ENCODE data around the gene CPNE8.

CPNE8 gene

GRCh38 chr12:38911611-38912010, 6.2 kb upstream of the CPNE8 start:
- Mint-ChIP-seq H3K4me3 (no peak overlapping the region), H3K27ac (no peak overlapping the region), H3K9me3 (no peaks in the 10 kb centered on the region), H3K4me1 (ENCODE audit: low read depth in 2 of 2) (peaks cover 4 to 6% of the 10 kb centered on the region in 2 donors), H3K27me3 (peaks cover 5 to 9% of the 10 kb centered on the region in 2 donors), H3K36me3 (ENCODE audit: insufficient read depth) (no peaks in the 10 kb centered on the region)
- no peak for ATAC-seq (replicated peaks)
- no peak for DNase-seq

DNA sequence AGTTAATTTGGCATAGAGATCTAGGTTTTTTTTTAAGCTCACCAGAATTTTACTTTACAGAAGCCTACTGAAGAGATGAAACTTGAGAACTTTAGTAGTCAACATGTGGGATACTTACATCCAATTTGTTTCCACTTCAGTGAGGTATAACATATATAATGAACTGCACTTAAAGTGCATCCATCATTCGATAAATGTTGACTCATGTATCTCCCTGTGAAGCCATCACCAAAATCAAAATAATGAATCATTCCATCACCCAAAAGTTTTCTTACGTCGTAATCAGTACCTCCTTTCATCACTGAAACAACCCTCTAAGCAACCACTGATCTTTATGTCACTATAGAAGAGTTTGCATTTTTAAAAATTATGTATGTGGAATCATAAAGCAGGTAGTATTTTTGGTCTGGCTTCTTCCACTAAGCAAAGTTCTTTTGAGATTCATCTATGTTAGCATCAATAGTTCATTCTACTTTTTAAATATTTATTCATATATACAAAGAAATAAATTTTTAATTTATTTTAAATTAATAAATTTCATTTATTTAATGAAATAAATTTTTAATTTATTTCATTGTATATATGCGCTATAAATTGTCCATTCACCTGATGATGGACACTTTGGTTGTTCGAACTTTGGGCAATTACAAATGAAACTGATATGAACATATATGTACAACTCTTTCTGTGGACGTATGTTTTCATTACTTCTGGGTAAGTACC, 2.0 kb upstream of the CPNE8 start:
- Mint-ChIP-seq H3K36me3 (ENCODE audit: insufficient read depth) (peaks cover 5% of the 10 kb centered on the region), H3K27ac (no peak overlapping the region), H3K9me3 (no peaks in the 10 kb centered on the region), H3K4me1 (ENCODE audit: low read depth in 2 of 2) (peaks cover 8 to 23% of the 10 kb centered on the region in 2 donors), H3K27me3 (peaks cover 0 to 23% of the 10 kb centered on the region in 2 donors), H3K4me3 (peak overlapping the region; percentile 89 to 92)
- ATAC-seq (replicated peaks) (no peak), DNase-seq (no peak)

GRCh38 chr12:38906482-38907200, 1.2 kb upstream of the CPNE8 start:
- no peaks in the 10 kb centered on the region for H3K9me3 Mint-ChIP-seq
- H3K4me3 Mint-ChIP-seq: peak overlapping the region; percentile 89 to 92
- peaks cover 5% of the 10 kb centered on the region for H3K36me3 Mint-ChIP-seq (ENCODE audit: insufficient read depth)
- peak overlapping the region; percentile 69 to 82 for H3K27ac Mint-ChIP-seq
- ATAC-seq (replicated peaks) (peak; percentile 71), DNase-seq (peak; percentile 24 to 56 (median 45))
- H3K27me3 Mint-ChIP-seq: peaks cover 0 to 23% of the 10 kb centered on the region in 2 donors
- peaks cover 8 to 27% of the 10 kb centered on the region in 2 donors for H3K4me1 Mint-ChIP-seq (ENCODE audit: low read depth in 2 of 2)

- peak; percentile 64 for ATAC-seq (replicated peaks)
- peak overlapping the region; percentile 86 to 92 for H3K27ac Mint-ChIP-seq
- H3K9me3 Mint-ChIP-seq: no peaks in the 10 kb centered on the region
- H3K36me3 Mint-ChIP-seq (ENCODE audit: insufficient read depth): peaks cover 5% of the 10 kb centered on the region
- H3K4me1 Mint-ChIP-seq (ENCODE audit: low read depth in 2 of 2): peaks cover 8 to 34% of the 10 kb centered on the region in 2 donors
- peaks cover 0 to 23% of the 10 kb centered on the region in 2 donors for H3K27me3 Mint-ChIP-seq
- DNase-seq: peak; percentile 4 to 23 (median 23)
- peak overlapping the region; percentile 89 to 92 for H3K4me3 Mint-ChIP-seq
Measured at GRCh38 chr12:38904537-38905479, 583 bp downstream of the CPNE8 start.

- peaks cover 5% of the 10 kb centered on the region for H3K36me3 Mint-ChIP-seq (ENCODE audit: insufficient read depth)
- DNase-seq: no peak
- H3K27me3 Mint-ChIP-seq: peaks cover 0 to 23% of the 10 kb centered on the region in 2 donors
- H3K9me3 Mint-ChIP-seq: no peaks in the 10 kb centered on the region
- ATAC-seq (replicated peaks): no peak
- H3K4me3 Mint-ChIP-seq: peak overlapping the region; percentile 89 to 92
- H3K4me1 Mint-ChIP-seq (ENCODE audit: low read depth in 2 of 2): peaks cover 8 to 34% of the 10 kb centered on the region in 2 donors
- peak overlapping the region in 1 of 2 donors; percentile 92 for H3K27ac Mint-ChIP-seq
Measured at GRCh38 chr12:38903596-38903995, 1.8 kb downstream of the CPNE8 start.

DNA sequence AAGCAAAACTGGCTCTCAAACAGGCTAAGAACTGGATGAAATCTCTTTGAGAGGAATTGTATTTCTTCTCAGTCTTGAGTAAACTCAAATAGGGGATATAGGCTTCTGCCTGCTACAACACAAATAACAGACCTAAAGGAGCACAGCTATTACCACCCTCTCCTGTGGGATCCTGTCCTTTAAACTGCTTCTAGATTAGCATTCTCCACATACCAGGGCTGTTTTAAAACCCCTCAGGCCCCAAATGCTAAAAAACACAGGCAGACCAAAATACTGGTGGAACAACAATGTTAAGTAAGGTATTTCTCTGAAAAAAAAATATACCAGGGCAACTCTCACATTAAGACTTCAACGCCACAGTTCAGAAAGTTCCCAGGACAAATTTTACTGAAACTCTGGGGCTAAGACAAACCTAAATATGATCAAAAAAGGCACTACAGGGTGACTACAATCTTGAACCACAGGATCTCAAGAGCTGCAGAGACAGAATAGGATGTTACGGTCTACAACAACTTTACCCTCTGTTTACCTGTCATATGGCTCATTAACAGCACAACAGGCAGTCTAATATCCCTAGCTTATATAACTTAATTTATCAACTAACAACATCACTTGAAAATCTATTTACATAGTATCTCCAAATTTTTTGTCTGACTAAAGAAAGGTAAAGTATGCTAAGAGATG, 7.2 kb downstream of the CPNE8 start:
- ATAC-seq (replicated peaks) (no peak), DNase-seq (no peak)
- Mint-ChIP-seq H3K4me1 (ENCODE audit: low read depth in 2 of 2) (peaks cover 0 to 18% of the 10 kb centered on the region in 2 donors), H3K36me3 (ENCODE audit: insufficient read depth) (no peaks in the 10 kb centered on the region), H3K9me3 (no peaks in the 10 kb centered on the region), H3K27me3 (no peaks in the 10 kb centered on the region), H3K4me3 (no peak overlapping the region), H3K27ac (no peak overlapping the region)

DNA sequence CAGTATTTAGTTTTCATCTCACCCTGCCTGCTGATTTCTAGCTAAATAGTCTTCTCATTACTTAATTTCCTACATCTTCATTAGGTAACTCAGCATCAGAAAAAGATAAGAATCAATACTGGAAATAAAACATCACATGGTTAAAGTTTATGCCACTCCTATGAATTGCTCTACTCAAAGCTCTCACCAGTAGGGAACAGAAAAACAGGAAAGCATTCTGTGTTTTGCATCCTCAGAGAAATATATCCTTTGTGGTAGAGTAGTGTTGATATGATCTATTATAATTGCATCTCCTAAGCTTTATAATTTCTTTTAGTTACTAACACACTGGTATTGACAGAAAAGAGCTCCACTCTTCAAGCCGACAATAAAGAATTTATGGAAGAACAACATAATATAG, 9.9 kb downstream of the CPNE8 start:
- Mint-ChIP-seq H3K4me3 (no peak overlapping the region), H3K9me3 (no peaks in the 10 kb centered on the region), H3K27ac (no peak overlapping the region)

DNA sequence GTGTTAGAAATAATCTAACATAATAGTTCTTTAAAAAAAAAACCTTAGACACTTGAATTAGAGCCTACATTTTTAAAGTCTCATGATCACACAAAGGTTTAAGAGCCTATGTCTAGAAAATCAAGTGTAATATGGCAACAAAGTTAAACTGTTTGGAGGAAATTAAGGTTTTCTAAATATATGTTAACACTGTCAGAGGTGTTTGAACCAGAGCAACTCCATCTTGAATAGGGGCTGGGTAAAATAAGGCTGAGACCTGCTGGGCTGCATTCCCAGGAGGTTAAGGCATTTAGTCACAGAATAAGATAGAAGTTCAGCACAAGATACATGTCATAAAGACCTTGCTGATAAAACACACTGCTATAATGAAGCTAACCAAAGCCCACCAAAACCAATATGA, 12.4 kb downstream of the CPNE8 start:
- peaks cover 3% of the 10 kb centered on the region for H3K36me3 Mint-ChIP-seq (ENCODE audit: insufficient read depth)
- H3K9me3 Mint-ChIP-seq: peaks cover 0 to 9% of the 10 kb centered on the region in 2 donors
- no peaks in the 10 kb centered on the region for H3K27me3 Mint-ChIP-seq

More for the DNA sequence above, 9.9 kb downstream of the CPNE8 start:
- no peaks in the 10 kb centered on the region for H3K27me3 Mint-ChIP-seq
- no peak for DNase-seq
- H3K36me3 Mint-ChIP-seq (ENCODE audit: insufficient read depth): no peaks in the 10 kb centered on the region
- H3K4me1 Mint-ChIP-seq (ENCODE audit: low read depth in 2 of 2): peaks cover 0 to 18% of the 10 kb centered on the region in 2 donors
- ATAC-seq (replicated peaks): no peak

GRCh38 chr12:38892087-38892786, 13.2 kb downstream of the CPNE8 start:
- Mint-ChIP-seq H3K27me3 (no peaks in the 10 kb centered on the region), H3K9me3 (peaks cover 0 to 9% of the 10 kb centered on the region in 2 donors), H3K27ac (no peak overlapping the region), H3K4me1 (ENCODE audit: low read depth in 2 of 2) (peaks cover 2 to 21% of the 10 kb centered on the region in 2 donors), H3K36me3 (ENCODE audit: insufficient read depth) (peaks cover 3% of the 10 kb centered on the region), H3K4me3 (no peak overlapping the region)
- ATAC-seq (replicated peaks) (no peak), DNase-seq (no peak)

More for the DNA sequence above, 12.4 kb downstream of the CPNE8 start:
- no peak overlapping the region for H3K27ac Mint-ChIP-seq
- ATAC-seq (replicated peaks) (no peak), DNase-seq (no peak)
- peaks cover 2 to 21% of the 10 kb centered on the region in 2 donors for H3K4me1 Mint-ChIP-seq (ENCODE audit: low read depth in 2 of 2)
- no peak overlapping the region for H3K4me3 Mint-ChIP-seq

DNA sequence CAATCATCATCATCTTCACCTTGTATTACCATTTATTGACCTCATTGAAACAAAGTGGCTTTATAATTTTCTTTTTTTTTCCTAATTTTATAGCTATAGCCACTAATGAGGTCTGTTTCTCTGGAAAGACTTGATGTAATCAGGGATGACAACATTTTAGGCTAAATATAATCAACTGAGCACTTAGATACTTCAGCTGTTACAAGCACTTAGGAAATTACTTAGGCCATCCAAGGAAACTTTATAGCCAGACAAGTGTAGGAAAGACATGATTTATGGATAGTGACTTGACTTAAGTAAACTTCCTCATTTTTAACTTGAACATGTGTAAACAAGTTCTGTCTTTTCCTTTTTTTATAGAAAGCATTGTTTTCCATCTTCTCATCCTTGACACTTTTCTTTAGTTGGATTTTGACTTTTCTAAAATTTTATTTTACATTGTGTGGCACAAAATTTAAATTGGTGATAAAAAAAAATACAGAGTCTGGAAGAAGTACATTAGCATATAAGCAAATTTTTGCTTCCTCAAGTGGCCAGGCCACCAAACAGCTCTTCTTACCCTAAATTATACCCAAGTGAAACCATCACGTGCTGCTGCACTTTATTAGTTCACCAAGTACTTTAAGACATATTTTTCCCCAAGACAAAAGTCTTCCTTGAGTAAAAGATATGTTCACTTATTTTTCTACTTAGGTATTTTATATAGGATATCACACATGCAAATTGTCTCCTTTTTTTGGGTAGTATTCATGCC, 15.1 kb downstream of the CPNE8 start:
- Mint-ChIP-seq H3K9me3 (peaks cover 0 to 9% of the 10 kb centered on the region in 2 donors), H3K27me3 (no peaks in the 10 kb centered on the region), H3K4me1 (ENCODE audit: low read depth in 2 of 2) (peaks cover 2 to 18% of the 10 kb centered on the region in 2 donors), H3K36me3 (ENCODE audit: insufficient read depth) (peaks cover 3% of the 10 kb centered on the region), H3K27ac (peak overlapping the region in 1 of 2 donors; percentile 19), H3K4me3 (no peak overlapping the region)
- DNase-seq (no peak), ATAC-seq (replicated peaks) (no peak)

- Mint-ChIP-seq H3K27ac (no peak overlapping the region), H3K9me3 (peaks cover 0 to 9% of the 10 kb centered on the region in 2 donors), H3K36me3 (ENCODE audit: insufficient read depth) (peaks cover 3% of the 10 kb centered on the region), H3K4me3 (no peak overlapping the region), H3K27me3 (no peaks in the 10 kb centered on the region), H3K4me1 (ENCODE audit: low read depth in 2 of 2) (peaks cover 2 to 18% of the 10 kb centered on the region in 2 donors)
- DNase-seq (no peak), ATAC-seq (replicated peaks) (no peak)
Measured at GRCh38 chr12:38889297-38889815, 16.0 kb downstream of the CPNE8 start.
